Measurements from ENCODE around the gene SLC22A12. TPM values are rescaled to one million over a fixed set of nuclear protein-coding genes. Genes with fewer than 3 reads are reported as not detected.

The SLC22A12 gene
- total RNA-seq, 2 donors from 2014 or later: not detected

GRCh38 chr11:64649291-64649697, 58.3 kb downstream of the SLC22A12 start:
- Mint-ChIP-seq H3K27ac (no peak overlapping the region), H3K4me1 (peaks cover 11% of the 10 kb centered on the region), H3K36me3 (ENCODE audit: low read depth) (no peaks in the 10 kb centered on the region), H3K27me3 (peaks cover 47% of the 10 kb centered on the region), H3K4me3 (no peak overlapping the region)
- H3K9me3 ChIP-seq (ENCODE audit: control insufficient read depth, low read length, poor library complexity, severe bottlenecking): no peaks in the 10 kb centered on the region
- no peak for ATAC-seq
- no peak for DNase-seq

- Mint-ChIP-seq H3K36me3 (ENCODE audit: low read depth) (peaks cover 3% of the 10 kb centered on the region), H3K27me3 (peaks cover 30% of the 10 kb centered on the region), H3K27ac (no peak overlapping the region), H3K4me3 (no peak overlapping the region), H3K4me1 (peaks cover 15% of the 10 kb centered on the region)
- no peak for DNase-seq
- H3K9me3 ChIP-seq (ENCODE audit: control insufficient read depth, low read length, poor library complexity, severe bottlenecking): no peaks in the 10 kb centered on the region
- ATAC-seq: no peak
These were observed 60.0 kb downstream of the SLC22A12 start for GRCh38 chr11:64650923-64651523.

Other genes starting within 250 kb of the SLC22A12 start
- gene RPS6KA4, start 232.1 kb upstream of the SLC22A12 start, total RNA-seq: 10 to 100 TPM; 21.5 to 26.1 TPM
- gene SLC22A11, start 35.3 kb upstream of the SLC22A12 start, total RNA-seq: not detected
- gene NRXN2, start 132.0 kb downstream of the SLC22A12 start, total RNA-seq: under 1 TPM; 0.21 to 0.32 TPM
- gene RASGRP2, start 152.9 kb downstream of the SLC22A12 start, total RNA-seq: 100 to 1,000 TPM; 464 to 502 TPM
- 10 to 100 TPM; 11.8 to 27.1 TPM for gene PYGM, start 168.8 kb downstream of the SLC22A12 start, total RNA-seq
- 1,000 to 10,000 TPM; 1,476 to 1,622 TPM for gene SF1, start 187.3 kb downstream of the SLC22A12 start, total RNA-seq
- 10 to 100 TPM; 97.8 to 99.2 TPM for gene MAP4K2, start 212.0 kb downstream of the SLC22A12 start, total RNA-seq
- gene MEN1, start 219.3 kb downstream of the SLC22A12 start, total RNA-seq: 10 to 100 TPM; 25.8 to 27.0 TPM

All from T-helper 17 cell (primary cell).